ENCODE results near the gene CIDEB.

- TF ChIP-seq CTCF (IDR thresholded peaks at IDR 0.05; ENCODE audit: poor library complexity, severe bottlenecking) (peak; percentile 70), EZH2 (IDR thresholded peaks at IDR 0.05; ENCODE audit: borderline replicate concordance, insufficient read depth, low read length, poor library complexity, severe bottlenecking) (no peak), POLR2AphosphoS5 (IDR thresholded peaks at IDR 0.05) (no peak), EP300 (conservative IDR thresholded peaks at IDR 0.05; ENCODE audit: poor library complexity, severe bottlenecking) (no peak), TAF1 (IDR thresholded peaks at IDR 0.05; ENCODE audit: low read depth) (no peak), RAD21 (conservative IDR thresholded peaks at IDR 0.05) (peak; percentile 44), REST (IDR thresholded peaks at IDR 0.05; ENCODE audit: borderline replicate concordance) (no peak), SMC3 (conservative IDR thresholded peaks at IDR 0.05; ENCODE audit: poor library complexity) (peak; percentile 56), MXI1 (conservative IDR thresholded peaks at IDR 0.05; ENCODE audit: poor library complexity, severe bottlenecking) (no peak)
Observed at GRCh38 chr14:24332268-24332993, 24.7 kb upstream of the CIDEB start.

Data from neural cell (in vitro differentiated cells).